PC-3 (cell line): Measurements from ENCODE around the gene EID3. TPM values are rescaled to one million over a fixed set of nuclear protein-coding genes. Genes with fewer than 3 reads are reported as not detected.

ENCODE experiments used
- ATAC-seq: fragments of 200-7000 bp; cut with Tn5 transposase; 2 replicates; pipeline ENCODE4 v1.9.1; 2020; ENCODE audit warnings: mild to moderate bottlenecking, moderate library complexity
- BruUV-seq: library from RNA; stranded (reverse); fragments of 400-500 nt; replicated peaks from 2 replicates; lab custom pipeline; 2021; lab: Mats Ljungman, UMichigan
- CTCF ChIA-PET: fragments of 300-600 bp; sonication (Branson Sonifier 250); formaldehyde crosslinking; loops from one replicate; lab custom pipeline; 2022; ENCODE audit warnings: antibody characterized with exemption; lab: Charles Lee
- POLR2A ChIA-PET: fragments of 300-600 bp; sonication (Branson Sonifier 250); formaldehyde crosslinking; loops from one replicate; lab custom pipeline; 2022; ENCODE audit warnings: antibody characterized with exemption; ENCODE audit not compliant: unreplicated experiment; lab: Charles Lee
- DNase-seq: peaks from one replicate; pipeline ENCODE4 v3.0.0-alpha.2; 2015
- H2AFZ ChIP-seq: fragments of 300-600 bp; sonication (generic); 2 replicates; pipeline ENCODE4 v1.6.0; 2016; ENCODE audit warnings: antibody characterized with exemption, low read length
- H3F3A ChIP-seq: fragments of 300-600 bp; sonication (generic); one replicate; pipeline ENCODE4 v1.6.0; 2017; ENCODE audit warnings: antibody characterized with exemption, low read length, control low read depth, mild to moderate bottlenecking; ENCODE audit not compliant: unreplicated experiment
- H3K27ac ChIP-seq: fragments of 300-600 bp; sonication (generic); 2 replicates; pipeline ENCODE4 v1.5.1; 2016; ENCODE audit warnings: mild to moderate bottlenecking, low read length
- H3K27me3 ChIP-seq: fragments of 300-600 bp; sonication (generic); 2 replicates; pipeline ENCODE4 v1.6.1; 2016; ENCODE audit warnings: low read length, mixed read lengths
- H3K36me3 ChIP-seq: fragments of 300-600 bp; sonication (generic); 2 replicates; pipeline ENCODE4 v1.6.1; 2016; ENCODE audit warnings: low read depth, mixed run types, low read length, mixed read lengths
- H3K4me1 ChIP-seq: fragments of 300-600 bp; sonication (generic); 2 replicates; pipeline ENCODE4 v1.5.1; 2016; ENCODE audit warnings: low read length; ENCODE audit not compliant: insufficient read depth
- H3K4me2 ChIP-seq: fragments of 300-600 bp; sonication (generic); 2 replicates; pipeline ENCODE4 v1.6.0; 2016; ENCODE audit warnings: low read length
- H3K4me3 ChIP-seq: fragments of 300-600 bp; sonication (generic); 2 replicates; pipeline ENCODE4 v1.5.1; 2016; ENCODE audit warnings: mild to moderate bottlenecking, low read length, mixed read lengths
- H3K79me2 ChIP-seq: fragments of 300-600 bp; sonication (generic); 2 replicates; pipeline ENCODE4 v1.6.1; 2017; ENCODE audit warnings: low read length, mixed read lengths
- H3K9ac ChIP-seq: fragments of 300-600 bp; sonication (generic); 2 replicates; pipeline ENCODE4 v1.6.0; 2016; ENCODE audit warnings: mild to moderate bottlenecking, low read length
- H3K9me2 ChIP-seq: fragments of 300-600 bp; sonication (generic); replicated peaks from 2 replicates; pipeline ENCODE4 v1.6.1; 2016; ENCODE audit warnings: mixed run types, low read length, mixed read lengths
- H3K9me3 ChIP-seq: fragments of 300-600 bp; sonication (generic); 2 replicates; pipeline ENCODE4 v1.6.1; 2016; ENCODE audit warnings: low read length, mixed read lengths
- H4K20me1 ChIP-seq: fragments of 300-600 bp; sonication (generic); 2 replicates; pipeline ENCODE4 v1.6.1; 2016; ENCODE audit warnings: low read length, mixed read lengths
- CTCF ChIP-seq: fragments of 300-600 bp; sonication (generic); conservative IDR thresholded peaks from 2 replicates; pipeline ENCODE4 v1.5.1; 2017; ENCODE audit warnings: antibody characterized with exemption, low read depth, mild to moderate bottlenecking, low read length
- EZH2 ChIP-seq: fragments of 300-600 bp; sonication (generic); IDR thresholded peaks from one replicate; pipeline ENCODE4 v1.6.1; 2017; ENCODE audit warnings: antibody characterized with exemption, mild to moderate bottlenecking, low read length; ENCODE audit not compliant: unreplicated experiment
- EZH2phosphoT487 ChIP-seq: fragments of 300-600 bp; sonication (generic); IDR thresholded peaks from 2 replicates; pipeline ENCODE4 v1.6.1; 2018; ENCODE audit warnings: mild to moderate bottlenecking, antibody characterized with exemption, low read length, borderline replicate concordance
- intact Hi-C: fragments of 100-400 bp; cut with micrococcal nuclease; formaldehyde crosslinking; loops from 2 replicates; pipeline ENCODE4 v1.9.0; 2023
- total RNA-seq: library from RNA; depleted of rRNA; stranded (reverse); fragments of >200 nt; gene quantifications from 2 replicates; pipeline ENCODE4 v1.2.3, GENCODE V29; 2014

The EID3 gene
- total RNA-seq, 1 experiment from 2014 or later: 9.8 TPM

GRCh38 chr12:104333692-104334255 lies 30.2 kb downstream of the EID3 start:
- CTCF ChIA-PET: no interaction called here
- Histone ChIP-seq H2AFZ (no peak overlapping the region), H3K4me1 (no peaks in the 10 kb centered on the region), H3K4me3 (no peak overlapping the region), H3K9me3 (no peaks in the 10 kb centered on the region), H3K9ac (no peak overlapping the region), H3K4me2 (no peak overlapping the region), H3F3A (peaks cover 19% of the 10 kb centered on the region), H3K79me2 (peaks cover 28% of the 10 kb centered on the region), H3K36me3 (peaks cover 73% of the 10 kb centered on the region), H3K9me2 (no peaks in the 10 kb centered on the region), H4K20me1 (peaks cover 22% of the 10 kb centered on the region; the same call in 1 of the 2 replicates), H3K27ac (no peak overlapping the region), H3K27me3 (no peaks in the 10 kb centered on the region)
- BruUV-seq: no TSS peak
- ATAC-seq (no peak), DNase-seq (no peak)
- TF ChIP-seq EZH2phosphoT487 (no peak), EZH2 (no peak), CTCF (no peak)
- POLR2A ChIA-PET: no interaction called here
- intact Hi-C loops: no loop called here

DNA sequence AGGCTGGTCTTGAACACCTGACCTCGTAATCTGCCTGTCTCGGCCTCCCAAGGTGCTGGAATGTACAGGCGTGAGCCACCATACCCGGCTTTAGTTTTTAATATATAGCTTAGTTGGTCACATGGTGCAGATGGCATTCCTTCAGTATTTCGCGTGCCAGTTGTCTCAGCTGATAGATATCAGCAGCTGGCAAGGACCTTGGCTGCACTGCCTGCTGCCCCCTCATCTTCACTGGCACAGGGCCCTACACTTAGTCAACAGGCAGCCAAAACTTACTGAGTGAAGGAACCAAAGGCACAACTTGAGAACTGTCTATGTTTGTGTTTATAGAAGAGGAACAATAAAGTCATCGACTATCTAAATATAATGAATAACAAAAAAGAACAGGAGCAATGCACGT lies 31.0 kb downstream of the EID3 start:
- no peak overlapping the region for H2AFZ ChIP-seq
- H3K4me2 ChIP-seq: no peak overlapping the region
- no peaks in the 10 kb centered on the region for H3K4me1 ChIP-seq
- H3K9me3 ChIP-seq: no peaks in the 10 kb centered on the region
- H4K20me1 ChIP-seq: peaks cover 19% of the 10 kb centered on the region; the same call in 1 of the 2 replicates
- peaks cover 18% of the 10 kb centered on the region for H3F3A ChIP-seq
- intact Hi-C loops: no loop called here
- no peak for DNase-seq
- H3K36me3 ChIP-seq: peaks cover 74% of the 10 kb centered on the region
- BruUV-seq: no TSS peak
- H3K27ac ChIP-seq: no peak overlapping the region
- TF ChIP-seq CTCF (no peak), EZH2phosphoT487 (no peak), EZH2 (no peak)
- H3K9ac ChIP-seq: no peak overlapping the region
- ChIA-PET POLR2A (interaction anchor here (0.7 kb wide), 1 partner anchor 8 kb away, joined by 5 read pairs; no protein-coding TSS in a partner anchor), CTCF (no interaction called here)
- no peak overlapping the region for H3K4me3 ChIP-seq
- H3K79me2 ChIP-seq: peaks cover 29% of the 10 kb centered on the region
- peak; percentile 15; the same call in 1 of the 2 replicates for ATAC-seq
- no peaks in the 10 kb centered on the region for H3K9me2 ChIP-seq
- H3K27me3 ChIP-seq: no peaks in the 10 kb centered on the region

DNA sequence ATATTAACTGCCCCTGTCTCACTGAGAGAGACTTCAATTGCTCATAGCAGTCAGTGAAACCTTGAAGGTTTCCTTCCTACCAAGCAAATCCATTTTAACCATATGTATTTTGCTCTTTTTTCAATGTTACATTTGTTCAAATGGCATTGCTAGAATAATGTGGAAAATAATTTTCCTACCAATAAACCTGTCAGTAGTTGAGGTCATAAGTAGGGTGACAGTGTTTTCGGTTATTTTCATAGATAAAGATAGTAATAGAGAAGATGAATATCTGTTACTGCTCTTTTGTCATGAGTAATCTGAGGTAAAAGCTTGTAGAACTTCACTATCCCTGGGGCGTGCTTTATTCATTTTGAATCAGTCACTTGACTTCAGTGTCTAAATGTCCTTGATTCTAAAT lies 32.6 kb downstream of the EID3 start:
- H3K79me2 ChIP-seq: peaks cover 33% of the 10 kb centered on the region
- ATAC-seq (no peak), DNase-seq (no peak)
- intact Hi-C loops: no loop called here
- CTCF ChIA-PET: no interaction called here
- H3K9me2 ChIP-seq: no peaks in the 10 kb centered on the region
- no peaks in the 10 kb centered on the region for H3K9me3 ChIP-seq
- no peak overlapping the region for H2AFZ ChIP-seq
- no peak overlapping the region for H3K4me2 ChIP-seq
- H3K27ac ChIP-seq: no peak overlapping the region
- no TSS peak for BruUV-seq
- H3K27me3 ChIP-seq: no peaks in the 10 kb centered on the region
- H3K4me3 ChIP-seq: no peak overlapping the region
- POLR2A ChIA-PET: no interaction called here
- H3K9ac ChIP-seq: no peak overlapping the region
- H4K20me1 ChIP-seq: peaks cover 16% of the 10 kb centered on the region; the same call in 1 of the 2 replicates
- peaks cover 17% of the 10 kb centered on the region for H3F3A ChIP-seq
- TF ChIP-seq EZH2 (no peak), CTCF (no peak), EZH2phosphoT487 (no peak)
- peaks cover 79% of the 10 kb centered on the region for H3K36me3 ChIP-seq
- no peaks in the 10 kb centered on the region for H3K4me1 ChIP-seq
